CD1c-positive myeloid dendritic cell (primary cell): ENCODE results near the gene MCTP1.
A peak's percentile ranks its signal among the peaks of the same experiment; 100 is the strongest.
"Not testable (repeated sequence)": the region's sequence is repeated elsewhere in the genome, so short reads cannot be mapped to it uniquely, and the experiment has no call there.

Experiments used
- DNase-seq: peaks from one replicate; pipeline ENCODE4 v3.0.0-alpha.2; 2016; ENCODE audit errors: extremely low spot score

MCTP1 gene

GRCh38 chr5:94884311-94884710 lies 400.6 kb downstream of the MCTP1 start:
- no peak for DNase-seq

DNA sequence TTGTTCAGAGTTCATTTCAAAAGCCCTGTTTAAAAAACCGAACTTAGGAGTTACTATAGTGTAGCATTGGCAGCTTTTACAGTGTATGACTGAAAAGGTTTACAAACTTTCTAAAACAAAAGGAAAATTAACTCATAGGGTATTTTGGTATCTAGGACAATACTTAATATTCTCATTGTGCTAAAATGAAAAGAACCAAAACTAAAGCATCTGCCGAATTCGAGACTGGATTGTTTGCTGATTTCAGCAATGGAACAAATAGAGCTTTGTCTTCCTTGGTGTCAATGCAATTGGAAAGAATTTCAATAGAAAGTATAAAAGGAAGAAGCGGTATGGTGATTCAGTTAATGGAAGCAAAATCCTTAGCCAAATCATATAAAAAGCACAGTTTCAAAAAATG lies 412.4 kb downstream of the MCTP1 start:
- no peak for DNase-seq

GRCh38 chr5:94870511-94871183 lies 414.2 kb downstream of the MCTP1 start:
- no peak for DNase-seq

GRCh38 chr5:94869921-94870320 lies 415.0 kb downstream of the MCTP1 start:
- no peak for DNase-seq

DNA sequence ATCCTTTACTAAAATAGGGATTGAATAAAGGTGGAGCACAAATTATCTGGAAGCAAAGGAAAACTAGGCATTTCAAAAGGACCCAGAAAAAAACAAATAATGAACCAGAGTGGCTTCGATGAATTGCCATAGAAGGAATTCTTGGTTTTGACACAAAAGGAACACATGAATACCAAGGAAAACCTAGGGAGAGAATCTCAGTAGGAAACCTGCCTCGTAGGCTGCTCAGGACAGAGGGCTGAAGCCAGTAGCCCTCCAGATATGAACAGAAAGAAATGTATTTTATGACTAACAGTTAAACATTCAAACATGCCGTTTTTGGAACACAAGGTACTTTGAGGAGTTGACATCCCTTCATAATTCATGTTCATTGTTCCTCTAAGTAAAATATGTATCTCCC lies 420.9 kb downstream of the MCTP1 start:
- no peak for DNase-seq

DNA sequence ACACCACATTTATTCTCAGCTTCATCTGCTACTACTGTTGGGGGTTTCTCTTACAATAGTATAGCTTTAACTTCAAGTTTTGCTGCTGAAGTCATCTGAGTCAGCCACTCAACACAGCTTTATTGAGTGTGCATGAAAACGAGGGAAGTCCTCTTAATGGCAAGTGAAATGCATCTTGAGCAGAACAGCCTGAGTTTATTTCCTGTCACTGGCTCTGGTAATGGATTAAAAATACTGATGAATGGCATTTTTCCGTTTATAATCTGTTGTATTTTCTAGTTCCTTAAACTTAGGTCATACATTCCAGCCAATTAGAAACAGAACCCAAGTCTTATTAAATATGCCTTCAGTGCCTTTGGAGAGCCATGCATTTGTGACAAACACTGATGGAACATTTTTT lies 427.8 kb downstream of the MCTP1 start:
- no peak for DNase-seq

- no peak for DNase-seq
Measured at GRCh38 chr5:94856257-94856800, 428.6 kb downstream of the MCTP1 start.

GRCh38 chr5:94855543-94855942 lies 429.4 kb downstream of the MCTP1 start:
- DNase-seq: no peak

DNA sequence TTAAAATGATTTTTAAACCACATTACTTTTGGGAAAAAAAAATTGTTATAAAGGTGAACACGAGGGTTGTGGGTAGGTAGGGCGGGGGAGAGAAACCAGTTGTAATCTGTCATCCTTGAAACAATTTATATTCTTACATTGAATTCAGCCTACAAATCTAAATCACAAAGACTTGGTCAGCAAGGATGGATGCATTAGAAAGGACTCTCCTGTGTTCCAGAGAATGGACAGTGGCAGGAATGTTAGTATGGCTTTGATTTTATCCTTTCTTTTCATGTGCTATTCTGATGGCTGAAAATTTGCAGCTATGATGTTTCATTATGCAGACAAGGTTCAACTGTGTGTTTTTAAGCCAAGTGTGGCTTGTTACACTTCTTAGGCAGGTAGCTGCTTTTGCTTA lies 431.8 kb downstream of the MCTP1 start:
- no peak for DNase-seq

GRCh38 chr5:94850960-94851359 lies 433.9 kb downstream of the MCTP1 start:
- no peak for DNase-seq

DNA sequence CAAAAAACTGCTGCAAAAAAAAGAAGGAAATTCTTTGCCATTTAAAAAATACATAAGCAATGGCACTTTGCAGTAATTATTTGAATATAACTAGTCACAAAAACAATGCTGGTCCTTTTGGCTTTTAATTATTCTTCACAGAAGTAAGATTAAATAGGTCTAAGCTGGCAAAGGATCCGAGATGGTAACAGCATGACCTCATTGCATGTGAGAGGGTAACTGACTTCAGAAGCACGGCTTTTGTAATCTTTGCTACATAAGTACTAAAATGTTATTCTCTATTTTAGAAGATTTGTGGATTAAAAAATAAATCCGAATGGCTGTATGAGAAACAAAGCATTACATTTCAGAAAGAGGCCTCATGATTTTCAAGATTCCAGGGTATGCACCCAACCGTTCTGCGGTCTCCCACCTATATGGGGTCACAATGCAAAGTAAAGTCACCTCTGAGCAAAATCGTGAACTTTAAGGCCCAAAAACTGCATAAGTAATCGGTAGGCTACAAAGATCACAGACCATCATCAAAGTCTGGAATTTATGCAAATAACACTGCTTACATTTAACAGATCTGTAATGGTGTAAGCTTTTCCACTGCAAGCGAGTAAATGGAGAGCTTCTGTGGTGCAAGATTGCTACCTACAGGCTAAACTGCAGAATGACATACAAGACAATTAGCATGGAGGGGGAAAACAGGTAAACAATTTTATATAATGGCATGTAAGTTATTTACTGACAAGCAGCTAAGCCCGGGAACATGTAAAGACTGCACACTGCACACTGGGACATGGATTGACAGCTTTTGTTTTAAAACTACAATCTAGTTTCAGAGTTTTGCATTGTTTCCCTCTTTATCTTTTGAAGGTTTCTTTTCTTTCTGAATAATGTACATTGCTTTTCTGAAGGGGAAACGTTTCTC lies 434.8 kb downstream of the MCTP1 start:
- peak; percentile 37 for DNase-seq

DNA sequence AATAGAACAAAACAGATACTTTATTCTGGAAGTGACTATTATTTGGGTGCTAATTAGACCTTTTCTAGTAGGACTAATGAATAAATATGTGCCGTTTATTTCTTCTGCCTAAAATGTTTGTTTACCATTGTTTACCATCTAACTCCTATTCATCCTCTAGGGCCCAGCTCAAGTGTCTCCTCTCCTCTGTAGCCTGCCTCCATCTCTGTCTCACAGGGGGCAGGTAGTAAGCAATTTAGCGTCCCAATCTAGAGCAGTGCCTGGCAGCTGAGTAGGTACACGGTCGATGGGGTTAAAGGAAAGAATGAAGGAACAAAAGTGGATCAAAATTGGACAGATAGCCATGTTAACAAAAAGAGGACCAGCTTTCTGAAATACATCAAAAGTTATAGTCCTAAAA lies 435.6 kb downstream of the MCTP1 start:
- DNase-seq: no peak

DNA sequence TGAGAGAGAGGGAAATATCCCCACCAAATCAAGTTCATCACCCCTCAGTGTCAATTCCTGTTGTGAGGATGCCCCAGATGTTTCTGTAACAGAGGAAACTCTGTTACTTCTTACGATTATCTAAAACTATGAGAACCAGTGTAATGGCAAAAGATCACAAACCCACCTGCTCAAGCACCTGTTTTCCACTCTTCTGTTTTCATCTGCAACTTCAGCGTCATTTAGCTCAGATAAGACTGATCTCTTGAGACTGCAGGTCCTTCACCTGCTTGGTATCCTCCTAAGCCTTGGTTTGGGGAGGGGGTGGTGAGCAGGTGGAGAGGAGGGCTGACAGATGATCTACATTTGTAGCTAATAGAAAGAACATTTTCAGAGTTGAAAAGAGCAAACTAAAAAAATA lies 437.2 kb downstream of the MCTP1 start:
- DNase-seq: no peak

DNA sequence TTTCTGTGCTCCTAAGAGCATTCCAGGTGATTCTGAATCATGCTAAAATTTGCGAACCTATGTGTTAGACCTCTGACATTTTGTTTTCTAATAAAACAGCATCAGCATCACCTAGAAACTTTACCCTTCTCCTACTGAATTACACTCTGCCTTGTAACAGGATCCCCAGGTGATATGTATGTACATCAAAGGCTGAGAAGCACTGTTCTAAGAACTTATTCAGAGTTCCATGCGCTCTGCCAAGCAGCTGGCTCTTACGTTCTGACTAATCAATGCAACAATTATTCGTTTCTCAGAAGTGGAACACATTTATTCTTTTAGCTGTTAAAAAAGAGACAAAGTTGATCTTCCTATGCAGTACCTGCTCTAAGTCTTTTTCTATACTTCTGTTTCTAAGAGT lies 437.9 kb downstream of the MCTP1 start:
- no peak for DNase-seq

DNA sequence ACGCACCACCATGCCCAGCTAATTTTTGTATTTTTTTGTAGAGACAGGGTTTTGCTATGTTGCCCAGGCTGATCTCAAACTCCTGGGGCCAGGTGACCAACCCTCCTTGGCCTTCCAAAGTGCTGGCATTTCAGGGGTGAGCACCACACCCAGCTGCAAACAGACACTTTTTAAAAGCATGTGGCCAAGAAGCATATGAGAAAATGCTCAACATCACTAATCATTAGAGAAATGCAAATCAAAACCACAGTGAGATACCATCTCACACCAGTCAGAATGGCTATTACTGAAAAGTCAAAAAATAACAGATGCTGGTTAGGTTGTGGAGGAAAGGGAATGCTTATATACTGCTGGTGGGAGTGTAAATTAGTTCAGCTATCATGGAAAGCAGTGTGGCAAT lies 439.2 kb downstream of the MCTP1 start:
- DNase-seq: not testable (repeated sequence)

- DNase-seq: no peak
Measured at GRCh38 chr5:94841598-94842322, 443.1 kb downstream of the MCTP1 start.

- no peak for DNase-seq
Measured at GRCh38 chr5:94833851-94834250, 451.0 kb downstream of the MCTP1 start.

DNA sequence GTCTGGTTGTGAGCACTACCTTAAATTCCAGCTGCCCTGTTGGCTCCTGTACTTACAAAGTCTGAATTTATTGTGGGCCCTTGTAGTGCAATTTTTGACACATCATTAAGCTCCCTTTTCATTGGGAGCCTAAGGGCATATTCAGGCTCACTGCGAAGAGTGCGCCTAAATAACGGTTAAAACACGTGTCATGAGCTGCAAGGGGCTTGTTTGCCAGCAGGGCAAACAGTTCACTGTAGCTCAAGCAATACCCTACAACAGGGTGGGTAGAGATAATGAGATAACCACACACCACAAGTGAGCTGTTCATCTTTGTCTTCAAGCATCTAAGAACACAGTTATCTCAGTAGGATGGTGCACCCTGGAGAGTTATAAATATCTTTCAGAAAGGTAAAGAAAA lies 452.2 kb downstream of the MCTP1 start:
- no peak for DNase-seq

- no peak for DNase-seq
Measured at GRCh38 chr5:94830520-94830919, 454.4 kb downstream of the MCTP1 start.

DNA sequence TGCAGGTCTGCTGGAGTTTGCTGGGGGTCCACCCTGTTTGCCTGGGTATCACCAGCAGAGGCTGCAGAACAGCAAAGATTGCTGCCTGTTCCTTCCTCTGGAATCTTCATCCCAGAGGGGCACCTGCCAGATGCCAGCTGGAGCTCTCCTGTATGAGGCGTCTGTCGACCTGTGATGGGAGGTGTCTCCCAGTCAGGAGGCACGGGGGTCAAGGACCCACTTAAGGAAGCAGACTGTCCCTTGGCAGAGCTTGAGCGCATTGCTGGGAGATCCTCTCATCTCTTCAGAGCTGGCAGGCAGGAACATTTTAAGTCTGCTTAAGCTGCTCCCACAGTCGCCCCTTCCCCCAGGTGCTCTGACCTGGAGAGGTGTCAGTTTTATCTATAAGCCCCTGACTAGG lies 456.7 kb downstream of the MCTP1 start:
- not testable (repeated sequence) for DNase-seq

GRCh38 chr5:94820488-94820887 lies 464.4 kb downstream of the MCTP1 start:
- no peak for DNase-seq

GRCh38 chr5:94818904-94819303 lies 466.0 kb downstream of the MCTP1 start:
- DNase-seq: no peak
